ENCODE data around the gene HAL. TPM values are rescaled to one million over a fixed set of nuclear protein-coding genes. Genes with fewer than 3 reads are reported as not detected.

HAL gene
- total and polyA plus RNA-seq, 2 of the 8 experiments (the other 6 are each of a cell fraction or from before 2014, with no cell fraction given), result 0.12 to 0.17 TPM

- Histone ChIP-seq H3K9me3 (ENCODE audit: insufficient read depth in 2 of 2, low read depth in 1 of 2, low read length in 1 of 2) (no peaks in the 10 kb centered on the region), H3K18ac (ENCODE audit: extremely low read depth, low read length) (no peak overlapping the region), H3K36me3 (ENCODE audit: control insufficient read depth in 2 of 4, insufficient read depth in 4 of 4, low read length in 3 of 4) (no peaks in the 10 kb centered on the region), H3K4me1 (replicated peaks in 1 of 4; ENCODE audit: control insufficient read depth in 3 of 4, insufficient read depth in 4 of 4, low read length in 3 of 4) (peaks cover 0 to 1% (median under 1%) of the 10 kb centered on the region in 4 experiments; a peak in 1 of 7 replicates), H3K4ac (replicated peaks; ENCODE audit: insufficient read length, low read depth, low read length) (no peak overlapping the region), H3K14ac (ENCODE audit: insufficient read length) (no peak overlapping the region), H3K27ac (ENCODE audit: low read depth, low read length) (no peak overlapping the region), H3K4me3 (ENCODE audit: extremely low read depth in 1 of 4, insufficient read depth in 2 of 4, low read depth in 3 of 4, low read length in 4 of 4) (no peak overlapping the region), H4K20me1 (replicated peaks in 1 of 2; ENCODE audit: control insufficient read depth in 1 of 2, insufficient read depth in 2 of 2, low read length in 2 of 2) (no peaks in the 10 kb centered on the region), H3K23me2 (ENCODE audit: low read depth, low read length) (no peaks in the 10 kb centered on the region), H4K5ac (ENCODE audit: insufficient read length, low read depth, low read length) (no peak overlapping the region), H2AFZ (ENCODE audit: low read length) (no peak overlapping the region), H3K79me1 (ENCODE audit: low read depth, low read length) (no peaks in the 10 kb centered on the region), H4K91ac (replicated peaks; ENCODE audit: insufficient read length, low read length) (no peak overlapping the region), H2BK120ac (replicated peaks; ENCODE audit: low read depth, low read length) (no peak overlapping the region), H2BK20ac (ENCODE audit: low read length) (no peak overlapping the region), H3K56ac (replicated peaks; ENCODE audit: insufficient read length, low read depth, low read length) (no peak overlapping the region), H4K8ac (ENCODE audit: extremely low read depth, insufficient read depth, low read length) (no peak overlapping the region; the same call in 1 of the 2 replicates), H3K23ac (ENCODE audit: insufficient read length) (no peak overlapping the region), H3K27me3 (replicated peaks in 1 of 4; ENCODE audit: control insufficient read depth in 3 of 4, extremely low read depth in 1 of 4, insufficient read depth in 3 of 4, low read length in 3 of 4) (no peaks in the 10 kb centered on the region), H2AK5ac (ENCODE audit: low read depth, low read length) (no peak overlapping the region), H3K9ac (replicated peaks in 1 of 4; ENCODE audit: extremely low read depth in 1 of 4, low read depth in 3 of 4, low read length in 3 of 4) (no peak overlapping the region), H2BK12ac (ENCODE audit: low read depth, low read length) (no peak overlapping the region), H2BK5ac (ENCODE audit: low read depth, low read length) (no peak overlapping the region), H3K79me2 (ENCODE audit: control insufficient read depth in 1 of 2, insufficient read depth in 2 of 2, low read length in 2 of 2) (no peaks in the 10 kb centered on the region), H3K4me2 (ENCODE audit: insufficient read depth in 1 of 2, low read depth in 2 of 2, low read length in 2 of 2) (no peak overlapping the region), H2BK15ac (ENCODE audit: low read length) (no peak overlapping the region)
- DNase-seq (ENCODE audit: low read depth in 1 of 2, low spot score in 2 of 2), result no peak
- POLR2A ChIA-PET (ENCODE audit: partially characterized antibody), result interaction anchor here (1.0 kb wide), 1 partner anchor 100 kb away, joined by 3 read pairs; no protein-coding TSS in a partner anchor
- FAIRE-seq, result no peak
- CTCF ChIA-PET (ENCODE audit: partially characterized antibody), result interaction anchor here (0.8 to 17.8 kb wide), 10 partner anchors 9 to 555 kb away, joined by 3 to 149 read pairs (median 7); partner anchors contain the start of genes AMDHD1, CCDC38 and HAL
- WGBS, 2 experiments (ENCODE audit: extremely low coverage in 1 of 2, insufficient coverage in 1 of 2, insufficient read length in 1 of 2, insufficient replicate concordance in 2 of 2, low coverage in 1 of 2, low lambda C conversion rate in 2 of 2, missing lambda C conversion rate in 1 of 2), result 76% methylated on average over 7 of the region's 7 CpGs; no CpG with 5 or more reads in 1 of the 2 experiments
- TF ChIP-seq RAD21 (IDR thresholded peaks at IDR 0.05 in 1 of 2, conservative IDR thresholded peaks at IDR 0.05 in 1 of 2; ENCODE audit: low read depth in 2 of 2, low read length in 2 of 2) (no peak), CHD2 (IDR thresholded peaks at IDR 0.05; ENCODE audit: low read length) (no peak), KDM1A (IDR thresholded peaks at IDR 0.05; ENCODE audit: borderline replicate concordance, low read length) (no peak), JUN (IDR thresholded peaks at IDR 0.05; ENCODE audit: low read depth, low read length) (no peak), CTBP2 (IDR thresholded peaks at IDR 0.05; ENCODE audit: borderline replicate concordance, insufficient read depth, insufficient read length, low read length) (no peak), SIRT6 (IDR thresholded peaks at IDR 0.05; ENCODE audit: low read length) (no peak), SP1 (IDR thresholded peaks at IDR 0.05; ENCODE audit: low read depth, low read length) (no peak), EGR1 (IDR thresholded peaks at IDR 0.05; ENCODE audit: borderline replicate concordance, low read depth, low read length) (no peak), BCL11A (IDR thresholded peaks at IDR 0.05; ENCODE audit: low read depth in 2 of 2, low read length in 2 of 2) (no peak), CBX8 (IDR thresholded peaks at IDR 0.05; ENCODE audit: borderline replicate concordance, low read depth, low read length) (no peak), NRF1 (IDR thresholded peaks at IDR 0.05; ENCODE audit: low read depth, low read length) (no peak), GTF2F1 (IDR thresholded peaks at IDR 0.05; ENCODE audit: borderline replicate concordance, low read depth, low read length) (no peak), BACH1 (IDR thresholded peaks at IDR 0.05; ENCODE audit: low read length) (no peak), ZNF274 (IDR thresholded peaks at IDR 0.05; ENCODE audit: borderline replicate concordance, extremely low read depth, low read length) (no peak), KDM5A (IDR thresholded peaks at IDR 0.05; ENCODE audit: low read length) (no peak)
Observed at GRCh38 chr12:95962222-95962621, 33.9 kb downstream of the HAL start.
